SK-N-SH treated with all-trans-retinoic acid at 6 μM for 48 hours (cell line): Measurements from ENCODE around the gene FUT4.
A peak's percentile ranks its signal among the peaks of the same experiment; 100 is the strongest.

ENCODE experiments used
- ATAC-seq: fragments of 200-7000 bp; cut with Tn5 transposase; 3 replicates; pipeline ENCODE4 v1.9.1; 2020; ENCODE audit warnings: mild to moderate bottlenecking, moderate library complexity
- ARNTL ChIP-seq: fragments of 450-650 bp; formaldehyde crosslinking; IDR thresholded peaks from 2 replicates; pipeline ENCODE4 v1.5.0; 2020; ENCODE audit warnings: low read depth, mild to moderate bottlenecking, moderate library complexity, borderline replicate concordance
- BACH2 ChIP-seq: fragments of 250-450 bp; sonication (Bioruptor Pico); IDR thresholded peaks from 2 replicates; pipeline ENCODE4 v1.9.0; 2021; ENCODE audit warnings: mild to moderate bottlenecking, borderline replicate concordance
- CREB5 ChIP-seq: fragments of 250-450 bp; sonication (Bioruptor Pico); IDR thresholded peaks from 2 replicates; pipeline ENCODE4 v1.5.1; 2020; ENCODE audit warnings: low read depth, mild to moderate bottlenecking, moderate library complexity
- CSDC2 ChIP-seq: fragments of 250-450 bp; sonication (Bioruptor Pico); IDR thresholded peaks from 2 replicates; pipeline ENCODE4 v1.5.0; 2020; ENCODE audit warnings: mild to moderate bottlenecking, moderate library complexity
- CSRNP3 ChIP-seq: fragments of 250-450 bp; sonication (Bioruptor Pico); IDR thresholded peaks from 2 replicates; pipeline ENCODE4 v1.5.1; 2021; ENCODE audit warnings: mild to moderate bottlenecking, moderate library complexity
- GLIS3 ChIP-seq: fragments of 250-450 bp; sonication (Bioruptor Pico); IDR thresholded peaks from 2 replicates; pipeline ENCODE4 v1.5.0; 2020; ENCODE audit warnings: mild to moderate bottlenecking, moderate library complexity
- ISL1 ChIP-seq: fragments of 250-450 bp; sonication (Bioruptor Pico); IDR thresholded peaks from 2 replicates; pipeline ENCODE4 v2.1.2; 2022; ENCODE audit warnings: mild to moderate bottlenecking, moderate library complexity
- PATZ1 ChIP-seq: fragments of 250-450 bp; sonication (Bioruptor Pico); IDR thresholded peaks from 2 replicates; pipeline ENCODE4 v1.8.0; 2020; ENCODE audit warnings: mild to moderate bottlenecking, moderate library complexity, borderline replicate concordance
- POU6F1 ChIP-seq: fragments of 250-450 bp; sonication (Bioruptor Pico); IDR thresholded peaks from 2 replicates; pipeline ENCODE4 v1.8.0; 2021; ENCODE audit warnings: low read depth, mild to moderate bottlenecking, moderate library complexity, borderline replicate concordance
- PPARA ChIP-seq: fragments of 250-450 bp; sonication (Bioruptor Pico); IDR thresholded peaks from 2 replicates; pipeline ENCODE4 v1.5.0; 2020; ENCODE audit warnings: mild to moderate bottlenecking, borderline replicate concordance
- RARB ChIP-seq: fragments of 250-450 bp; sonication (Bioruptor Pico); IDR thresholded peaks from 2 replicates; pipeline ENCODE4 v1.8.0; 2021; ENCODE audit warnings: mild to moderate bottlenecking, moderate library complexity
- SNAI2 ChIP-seq: fragments of 250-450 bp; sonication (Bioruptor Pico); IDR thresholded peaks from 2 replicates; pipeline ENCODE4 v1.5.0; 2020; ENCODE audit warnings: mild to moderate bottlenecking, moderate library complexity
- TCF4 ChIP-seq: fragments of 250-450 bp; sonication (Bioruptor Pico); IDR thresholded peaks from 2 replicates; pipeline ENCODE4 v1.8.0; 2021; ENCODE audit warnings: mild to moderate bottlenecking, moderate library complexity, borderline replicate concordance
- TOX ChIP-seq: fragments of 250-450 bp; sonication (Bioruptor Pico); IDR thresholded peaks from 2 replicates; pipeline ENCODE4 v1.8.0; 2021; ENCODE audit warnings: mild to moderate bottlenecking, moderate library complexity, borderline replicate concordance
- TSHZ2 ChIP-seq: fragments of 250-450 bp; sonication (Bioruptor Pico); IDR thresholded peaks from 2 replicates; pipeline ENCODE4 v1.5.0; 2020; ENCODE audit warnings: mild to moderate bottlenecking, moderate library complexity
- ZC3H10 ChIP-seq: fragments of 250-450 bp; sonication (Bioruptor Pico); IDR thresholded peaks from 2 replicates; pipeline ENCODE4 v1.5.1; 2021; ENCODE audit warnings: mild to moderate bottlenecking, moderate library complexity
- ZFP3 ChIP-seq: fragments of 250-450 bp; sonication (Bioruptor Pico); IDR thresholded peaks from 2 replicates; pipeline ENCODE4 v1.5.0; 2020; ENCODE audit warnings: mild to moderate bottlenecking, moderate library complexity
- ZFP30 ChIP-seq: fragments of 450-650 bp; formaldehyde crosslinking; IDR thresholded peaks from 2 replicates; pipeline ENCODE4 v1.5.0; 2022; ENCODE audit warnings: mild to moderate bottlenecking, moderate library complexity
- ZNF565 ChIP-seq: fragments of 450-650 bp; formaldehyde crosslinking; conservative IDR thresholded peaks from 2 replicates; pipeline ENCODE4 v1.5.0; 2020; ENCODE audit warnings: low read depth, mild to moderate bottlenecking, moderate library complexity
- ZNF70 ChIP-seq: fragments of 450-650 bp; formaldehyde crosslinking; IDR thresholded peaks from 2 replicates; pipeline ENCODE4 v1.5.0; 2020; ENCODE audit warnings: mild to moderate bottlenecking, moderate library complexity
- ZNF8 ChIP-seq: fragments of 450-650 bp; formaldehyde crosslinking; IDR thresholded peaks from 2 replicates; pipeline ENCODE4 v1.5.0; 2020; ENCODE audit warnings: mild to moderate bottlenecking, moderate library complexity

The FUT4 gene

GRCh38 chr11:94525546-94526324 is 18.0 kb upstream of the FUT4 start:
- ATAC-seq = peak; percentile 79
- TF ChIP-seq CSDC2 (CRISPR knock-in tag) (no peak), ZNF565 (CRISPR knock-in tag) (no peak), ISL1 (no peak), ARNTL (CRISPR knock-in tag) (no peak), GLIS3 (CRISPR knock-in tag) (no peak), TSHZ2 (CRISPR knock-in tag) (no peak), ZNF8 (CRISPR knock-in tag) (no peak), RARB (CRISPR knock-in tag) (no peak), ZFP30 (CRISPR knock-in tag) (no peak), TOX (CRISPR knock-in tag) (no peak), ZNF70 (no peak), CREB5 (CRISPR knock-in tag) (no peak), SNAI2 (CRISPR knock-in tag) (no peak), PPARA (no peak), ZFP3 (CRISPR knock-in tag) (no peak), PATZ1 (CRISPR knock-in tag) (no peak), ZC3H10 (CRISPR knock-in tag) (no peak), POU6F1 (CRISPR knock-in tag) (no peak), CSRNP3 (CRISPR knock-in tag) (no peak), TCF4 (CRISPR knock-in tag) (no peak)

- peak; percentile 81 for ATAC-seq
- TF ChIP-seq ZNF70 = no peak
- TF ChIP-seq ZFP3 (CRISPR knock-in tag) = no peak
- TF ChIP-seq BACH2 (CRISPR knock-in tag) = no peak
- no peak for TF ChIP-seq POU6F1 (CRISPR knock-in tag)
- no peak for TF ChIP-seq ZFP30 (CRISPR knock-in tag)
- no peak for TF ChIP-seq ARNTL (CRISPR knock-in tag)
- TF ChIP-seq GLIS3 (CRISPR knock-in tag) = no peak
- no peak for TF ChIP-seq ZNF8 (CRISPR knock-in tag)
- TF ChIP-seq CSDC2 (CRISPR knock-in tag) = no peak
- TF ChIP-seq ZC3H10 (CRISPR knock-in tag) = no peak
- no peak for TF ChIP-seq TOX (CRISPR knock-in tag)
- no peak for TF ChIP-seq CREB5 (CRISPR knock-in tag)
- TF ChIP-seq ZNF565 (CRISPR knock-in tag) = no peak
- no peak for TF ChIP-seq CSRNP3 (CRISPR knock-in tag)
Measured at GRCh38 chr11:94526645-94527438, 16.9 kb upstream of the FUT4 start.
